ENCODE measurements around the gene MRFAP1L1. TPM values are rescaled to one million over a fixed set of nuclear protein-coding genes. Genes with fewer than 3 reads are reported as not detected.
A peak's percentile ranks its signal among the peaks of the same experiment; 100 is the strongest.

MRFAP1L1 gene
- total RNA-seq, 1 donor, result 25.0 TPM

GRCh38 chr4:6665320-6665654 is 44.4 kb downstream of the MRFAP1L1 start:
- no peak for DNase-seq (ENCODE audit: low read depth in 2 of 3, low spot score in 2 of 3)

- no peak for DNase-seq (ENCODE audit: low read depth in 2 of 3, low spot score in 2 of 3)
Observed at GRCh38 chr4:6663596-6664393, 45.9 kb downstream of the MRFAP1L1 start.

DNA sequence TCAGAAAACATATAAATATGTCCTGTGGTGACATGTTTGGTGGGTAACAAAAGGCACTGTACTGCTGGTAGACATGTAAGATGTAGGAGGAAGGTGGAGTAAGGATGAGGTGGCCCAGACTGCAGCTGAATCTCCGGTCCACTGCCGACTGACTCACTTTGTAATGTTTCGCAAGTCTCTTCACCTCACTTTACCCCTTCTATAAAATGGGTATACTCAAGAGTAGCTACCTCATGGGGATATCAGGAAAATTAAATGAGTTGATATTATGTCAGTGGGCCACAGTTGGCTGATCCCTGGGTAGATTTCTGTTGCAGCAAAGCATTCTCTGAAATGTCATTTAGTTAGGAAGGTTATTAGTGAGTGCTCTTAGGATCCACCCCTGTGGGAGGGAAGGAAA is 47.1 kb downstream of the MRFAP1L1 start:
- DNase-seq (ENCODE audit: low read depth in 2 of 3, low spot score in 2 of 3), result no peak

- DNase-seq (ENCODE audit: low read depth in 2 of 3, low spot score in 2 of 3), result no peak
Observed at GRCh38 chr4:6660430-6660829, 49.2 kb downstream of the MRFAP1L1 start.

DNA sequence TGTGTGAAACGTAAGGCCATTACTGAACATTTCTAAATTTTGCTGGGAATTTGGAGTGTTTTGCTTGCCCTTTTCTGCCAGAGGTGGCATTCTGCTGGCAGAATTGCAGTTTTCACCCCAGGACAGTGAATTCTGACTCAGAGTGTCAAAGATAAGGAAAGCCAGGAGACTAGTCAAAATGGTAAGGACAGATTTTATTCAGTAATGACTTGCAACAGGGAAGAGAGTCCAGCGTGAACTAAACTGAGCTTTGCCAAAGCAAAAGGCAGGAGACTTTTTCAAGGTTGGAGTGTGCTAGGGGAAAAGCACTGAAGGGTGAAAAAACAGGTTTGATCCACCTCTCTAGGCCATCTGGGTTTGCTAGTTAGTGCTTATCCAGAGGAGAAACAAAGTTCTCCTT is 49.8 kb downstream of the MRFAP1L1 start:
- DNase-seq (ENCODE audit: low read depth in 2 of 3, low spot score in 2 of 3), result no peak

- DNase-seq (ENCODE audit: low read depth in 2 of 3, low spot score in 2 of 3), result peak in 2 of 3 donors; percentile 19 to 23
Observed at GRCh38 chr4:6658597-6659075, 51.0 kb downstream of the MRFAP1L1 start.

DNA sequence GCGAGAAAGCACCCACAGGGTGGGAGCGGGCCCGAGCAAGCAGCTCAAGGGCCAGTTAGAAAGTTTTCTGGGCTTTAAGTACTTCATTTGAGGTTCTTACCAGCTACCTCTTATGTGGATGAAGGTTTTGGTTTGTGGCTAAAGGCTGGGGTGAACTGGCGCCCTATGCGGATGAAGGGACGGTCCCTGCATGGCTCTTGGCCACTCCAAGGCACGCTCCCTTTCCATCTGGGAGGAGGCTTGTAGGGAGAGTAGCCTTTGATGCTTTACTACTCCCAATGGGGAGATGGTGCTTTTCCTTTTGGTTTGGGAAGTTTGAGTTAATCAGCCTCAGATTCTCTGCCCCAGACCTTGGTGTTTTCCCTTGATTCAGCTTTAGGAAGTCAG is 51.5 kb downstream of the MRFAP1L1 start:
- DNase-seq (ENCODE audit: low read depth in 2 of 3, low spot score in 2 of 3), result no peak

Other genes starting within 250 kb of the MRFAP1L1 start
- gene PPP2R2C, start 237.3 kb downstream of the MRFAP1L1 start, total RNA-seq, result under 0.01 TPM
- 39.6 TPM for gene MAN2B2, start 134.7 kb downstream of the MRFAP1L1 start, total RNA-seq
- 80.0 TPM for gene MRFAP1, start 69.2 kb downstream of the MRFAP1L1 start, total RNA-seq
- 0.27 TPM for gene S100P, start 16.0 kb downstream of the MRFAP1L1 start, total RNA-seq
- 22.9 TPM for gene BLOC1S4, start 6.3 kb upstream of the MRFAP1L1 start, total RNA-seq
- 10.8 TPM for gene KIAA0232, start 72.9 kb upstream of the MRFAP1L1 start, total RNA-seq
- 46.0 TPM for gene TBC1D14, start 200.0 kb upstream of the MRFAP1L1 start, total RNA-seq

Data from hematopoietic multipotent progenitor cell (in vitro differentiated cells).